Parathyroid adenoma (tissue), 2 donors: ENCODE data around the gene C1QL1.

Source experiments
- H2AFZ ChIP-seq: fragments of 300-600 bp; sonication (generic); one replicate; pipeline ENCODE4 v1.7.0; 2017; ENCODE audit warnings: antibody characterized with exemption, mild to moderate bottlenecking
- H3K27ac ChIP-seq: fragments of 300-600 bp; sonication (generic); one replicate; pipeline ENCODE4 v1.7.0; 2017
- H3K27me3 ChIP-seq: fragments of 300-600 bp; sonication (generic); one replicate; pipeline ENCODE4 v1.7.0; 2017; ENCODE audit warnings: low read length; ENCODE audit not compliant: control insufficient read depth, insufficient read depth
- H3K36me3 ChIP-seq: fragments of 300-600 bp; sonication (generic); one replicate; pipeline ENCODE4 v1.7.0; 2017; ENCODE audit warnings: low read length; ENCODE audit not compliant: control insufficient read depth, insufficient read depth
- H3K4me1 ChIP-seq: fragments of 300-600 bp; sonication (generic); one replicate; pipeline ENCODE4 v1.7.0; 2017; ENCODE audit warnings: control low read depth
- H3K4me2 ChIP-seq: fragments of 300-600 bp; sonication (generic); one replicate; pipeline ENCODE4 v1.7.0; 2017; ENCODE audit warnings: low read length
- H3K4me3 ChIP-seq: fragments of 300-600 bp; sonication (generic); one replicate; pipeline ENCODE4 v1.7.0; 2017; ENCODE audit warnings: low read depth, low read length
- H3K79me2 ChIP-seq: fragments of 300-600 bp; sonication (generic); one replicate; pipeline ENCODE4 v1.7.0; 2017; ENCODE audit warnings: control low read depth
- H3K9ac ChIP-seq: fragments of 300-600 bp; sonication (generic); one replicate; pipeline ENCODE4 v1.7.0; 2017; ENCODE audit warnings: mild to moderate bottlenecking
- H3K9me3 ChIP-seq: fragments of 300-600 bp; sonication (generic); one replicate; pipeline ENCODE4 v1.7.0; 2017; ENCODE audit warnings: low read length; ENCODE audit not compliant: control insufficient read depth
- CTCF ChIP-seq: fragments of 300-600 bp; sonication (generic); IDR thresholded peaks from one replicate; pipeline ENCODE4 v1.7.0; 2017; ENCODE audit warnings: antibody characterized with exemption, mild to moderate bottlenecking
- donor health status: primary hyperparathyroidism.

Gene C1QL1

GRCh38 chr17:44960691-44961090 is 7.4 kb downstream of the C1QL1 start:
- Histone ChIP-seq H2AFZ (no peak overlapping the region), H3K4me2 (no peak overlapping the region), H3K4me1 (peaks cover 7% of the 10 kb centered on the region), H3K27me3 (no peaks in the 10 kb centered on the region), H3K79me2 (no peaks in the 10 kb centered on the region), H3K36me3 (no peaks in the 10 kb centered on the region), H3K27ac (no peak overlapping the region), H3K9me3 (no peaks in the 10 kb centered on the region), H3K4me3 (no peak overlapping the region), H3K9ac (no peak overlapping the region)
- TF ChIP-seq CTCF, result no peak

GRCh38 chr17:44959821-44960531 is 8.1 kb downstream of the C1QL1 start:
- H3K79me2 ChIP-seq, result no peaks in the 10 kb centered on the region
- H3K36me3 ChIP-seq, result no peaks in the 10 kb centered on the region
- H3K4me3 ChIP-seq, result no peak overlapping the region
- no peak for TF ChIP-seq CTCF
- no peak overlapping the region for H3K4me2 ChIP-seq
- H3K27ac ChIP-seq, result no peak overlapping the region
- H2AFZ ChIP-seq, result peak overlapping the region; percentile 43
- no peaks in the 10 kb centered on the region for H3K9me3 ChIP-seq
- H3K4me1 ChIP-seq, result peaks cover 7% of the 10 kb centered on the region
- H3K9ac ChIP-seq, result no peak overlapping the region
- H3K27me3 ChIP-seq, result no peaks in the 10 kb centered on the region

GRCh38 chr17:44956998-44957981 is 10.8 kb downstream of the C1QL1 start:
- Histone ChIP-seq H2AFZ (no peak overlapping the region), H3K36me3 (no peaks in the 10 kb centered on the region), H3K4me2 (no peak overlapping the region), H3K4me1 (peaks cover 7% of the 10 kb centered on the region), H3K27me3 (no peaks in the 10 kb centered on the region), H3K9ac (no peak overlapping the region), H3K4me3 (no peak overlapping the region), H3K27ac (no peak overlapping the region), H3K9me3 (no peaks in the 10 kb centered on the region), H3K79me2 (no peaks in the 10 kb centered on the region)
- TF ChIP-seq CTCF, result no peak

- Histone ChIP-seq H3K9me3 (no peaks in the 10 kb centered on the region), H3K9ac (no peak overlapping the region), H3K27me3 (no peaks in the 10 kb centered on the region), H3K4me1 (peaks cover 5% of the 10 kb centered on the region), H3K4me2 (no peak overlapping the region), H3K4me3 (no peak overlapping the region), H3K79me2 (no peaks in the 10 kb centered on the region), H3K36me3 (no peaks in the 10 kb centered on the region), H3K27ac (no peak overlapping the region), H2AFZ (no peak overlapping the region)
- TF ChIP-seq CTCF, result no peak
Measured at GRCh38 chr17:44955674-44956425, 12.3 kb downstream of the C1QL1 start.
